Activated T-helper 2 cell treated with anti-CD3 and anti-CD28 coated beads, Interferon-gamma antibody, Interleukin-2, Interleukin-4, amounts not matched to agents 10 μg/mL and 5 μg/mL and 100 μg/mL, durations not matched to agents 14 hours and 24 hours and 36 hours (primary cell): ENCODE data around the gene CDH10. TPM values are rescaled to one million over a fixed set of nuclear protein-coding genes. Genes with fewer than 3 reads are reported as not detected.

Experiments used
- DNase-seq: peaks from one replicate; pipeline ENCODE4 v3.0.0; 2021; ENCODE audit warnings: low spot score
- H3K27ac Mint-ChIP-seq: one replicate; pipeline ENCODE4 v1.8.0; 2021; ENCODE audit warnings: mixed read lengths
- H3K27me3 Mint-ChIP-seq: one replicate; pipeline ENCODE4 v1.8.0; 2021; ENCODE audit warnings: low read depth, mixed read lengths
- H3K36me3 Mint-ChIP-seq: one replicate; pipeline ENCODE4 v1.8.0; 2021; ENCODE audit warnings: low read depth, mixed read lengths
- H3K4me1 Mint-ChIP-seq: one replicate; pipeline ENCODE4 v1.8.0; 2021; ENCODE audit warnings: low read depth, mixed read lengths
- H3K4me3 Mint-ChIP-seq: one replicate; pipeline ENCODE4 v1.8.0; 2021; ENCODE audit warnings: low read depth, mild to moderate bottlenecking, moderate library complexity, mixed read lengths
- H3K9me3 Mint-ChIP-seq: one replicate; pipeline ENCODE4 v1.8.0; 2021; ENCODE audit warnings: mixed read lengths
- intact Hi-C: fragments of 100-400 bp; cut with micrococcal nuclease; formaldehyde crosslinking; loops from one replicate; pipeline ENCODE4 v1.15.1; 2023
- total RNA-seq: library from RNA; stranded (reverse); gene quantifications from 2 replicates; pipeline ENCODE4 v1.2.3, GENCODE V29; 2022

Gene CDH10
- total RNA-seq, 1 donor from 2014 or later = not detected

DNA sequence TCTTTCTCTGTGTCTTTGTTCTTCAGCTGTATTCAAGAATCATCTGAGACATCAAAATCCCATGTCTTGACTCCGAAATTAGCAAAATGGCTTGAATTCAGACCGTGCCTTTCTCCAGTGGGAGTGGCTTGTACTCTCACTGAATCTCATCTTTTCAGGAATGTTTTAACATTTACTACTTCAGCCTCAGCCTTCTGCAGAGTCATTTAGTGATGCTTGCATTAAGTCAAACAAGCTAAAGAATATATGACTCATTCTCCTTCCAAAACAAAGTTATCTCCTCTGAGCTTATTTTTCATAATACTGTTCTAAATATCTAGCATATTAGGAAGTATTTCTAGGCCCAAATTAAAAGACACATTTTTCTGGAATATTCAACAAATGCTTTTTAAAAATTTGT lies 205.3 kb downstream of the CDH10 start:
- H3K4me1 Mint-ChIP-seq = no peaks in the 10 kb centered on the region
- no peak for DNase-seq
- intact Hi-C loops = no loop called here
- H3K27me3 Mint-ChIP-seq = no peaks in the 10 kb centered on the region
- H3K9me3 Mint-ChIP-seq = peaks cover 58% of the 10 kb centered on the region
- H3K4me3 Mint-ChIP-seq = no peak overlapping the region
- no peak overlapping the region for H3K27ac Mint-ChIP-seq
- no peaks in the 10 kb centered on the region for H3K36me3 Mint-ChIP-seq
